OCI-LY7 (cell line): ENCODE results near the gene MYO7A. TPM values are rescaled to one million over a fixed set of nuclear protein-coding genes. Genes with fewer than 3 reads are reported as not detected.

ENCODE experiments used
- BruUV-seq: library from RNA; stranded (reverse); fragments of 400-500 nt; replicated peaks from 2 replicates; lab custom pipeline; 2021; lab: Mats Ljungman, UMichigan
- CTCF ChIA-PET: fragments of 300-600 bp; sonication (Branson Sonifier 250); formaldehyde crosslinking; loops from one replicate; lab custom pipeline; 2022; ENCODE audit warnings: antibody characterized with exemption; ENCODE audit not compliant: unreplicated experiment; lab: Charles Lee
- POLR2A ChIA-PET: fragments of 300-600 bp; sonication (Branson Sonifier 250); formaldehyde crosslinking; loops from one replicate; lab custom pipeline; 2022; ENCODE audit warnings: antibody characterized with exemption; lab: Charles Lee
- DNase-seq: peaks from one replicate; pipeline ENCODE4 v3.0.0-alpha.2; 2015; ENCODE audit warnings: low spot score
- H2AFZ ChIP-seq: fragments of 200-600 bp; sonication (generic), shearing (Covaris generic); 2 replicates; pipeline ENCODE4 v1.6.1; 2014; ENCODE audit warnings: mild to moderate bottlenecking, antibody characterized with exemption, low read length, moderate library complexity
- H3K27ac ChIP-seq: fragments of 200-600 bp; sonication (generic); 2 replicates; pipeline ENCODE4 v1.5.1; 2014; ENCODE audit warnings: mixed run types, low read depth, mild to moderate bottlenecking, moderate library complexity, low read length, inconsistent platforms; ENCODE audit not compliant: poor library complexity, severe bottlenecking
- H3K36me3 ChIP-seq: fragments of 200-600 bp; sonication (generic); 2 replicates; pipeline ENCODE4 v1.6.1; 2014; ENCODE audit warnings: mild to moderate bottlenecking, antibody characterized with exemption, low read length, moderate library complexity, mixed read lengths; ENCODE audit not compliant: insufficient read depth
- H3K4me1 ChIP-seq: fragments of 200-600 bp; sonication (generic); 2 replicates; pipeline ENCODE4 v1.5.1; 2014; ENCODE audit warnings: mild to moderate bottlenecking, low read length; ENCODE audit not compliant: insufficient read depth, poor library complexity, severe bottlenecking
- H3K4me2 ChIP-seq: fragments of 200-600 bp; sonication (generic); 2 replicates; pipeline ENCODE4 v1.6.1; 2014; ENCODE audit warnings: mild to moderate bottlenecking, low read length
- H3K4me3 ChIP-seq: fragments of 200-600 bp; sonication (generic); 2 replicates; pipeline ENCODE4 v1.5.1; 2014; ENCODE audit warnings: mild to moderate bottlenecking, low read depth, low read length; ENCODE audit not compliant: poor library complexity, severe bottlenecking
- H3K79me2 ChIP-seq: fragments of 200-600 bp; sonication (generic); 2 replicates; pipeline ENCODE4 v1.6.1; 2016; ENCODE audit warnings: low read depth, mild to moderate bottlenecking, low read length, moderate library complexity, mixed read lengths; ENCODE audit not compliant: insufficient read depth
- H3K9me2 ChIP-seq: fragments of 200-600 bp; sonication (generic); 2 replicates; pipeline ENCODE4 v1.6.1; 2016; ENCODE audit warnings: mild to moderate bottlenecking, low read length, mixed read lengths; ENCODE audit not compliant: insufficient read depth
- H3K9me3 ChIP-seq: fragments of 200-600 bp; sonication (generic); 2 replicates; pipeline ENCODE4 v1.6.1; 2014; ENCODE audit warnings: mild to moderate bottlenecking, mixed run types, low read length, mixed read lengths
- H4K20me1 ChIP-seq: fragments of 200-600 bp; sonication (generic); 2 replicates; pipeline ENCODE4 v1.6.1; 2014; ENCODE audit warnings: mild to moderate bottlenecking, antibody characterized with exemption, low read length, moderate library complexity, mixed read lengths; ENCODE audit not compliant: insufficient read depth
- EZH2phosphoT487 ChIP-seq: fragments of 200-600 bp; sonication (generic); IDR thresholded peaks from 2 replicates; pipeline ENCODE4 v1.6.1; 2018; ENCODE audit warnings: low read depth, borderline replicate concordance, mild to moderate bottlenecking, mixed run types, antibody characterized with exemption, low read length, moderate library complexity, mixed read lengths
- intact Hi-C: fragments of 100-400 bp; cut with micrococcal nuclease; formaldehyde crosslinking; loops from one replicate; pipeline ENCODE4 v1.10.0; 2022; ENCODE audit not compliant: unreplicated experiment
- total RNA-seq, 2 experiments: library from RNA; depleted of rRNA in 1 of 2; stranded (reverse); fragments of >200 nt in 1 of 2; shearing (Covaris generic) in 1 of 2; gene quantifications; 2 replicates each; pipeline ENCODE4 v1.2.3, GENCODE V29; 2014 to 2022
- TF ChIP-seq, protein P1 (sequence below): fragments of 200-600 bp; sonication (generic); conservative IDR thresholded peaks from 2 replicates; pipeline ENCODE4 v1.5.1; 2014; ENCODE audit warnings: mild to moderate bottlenecking, antibody characterized with exemption, low read length, moderate library complexity, mixed read lengths

Gene MYO7A
- total RNA-seq, 2 experiments from 2014 or later: not detected

DNA sequence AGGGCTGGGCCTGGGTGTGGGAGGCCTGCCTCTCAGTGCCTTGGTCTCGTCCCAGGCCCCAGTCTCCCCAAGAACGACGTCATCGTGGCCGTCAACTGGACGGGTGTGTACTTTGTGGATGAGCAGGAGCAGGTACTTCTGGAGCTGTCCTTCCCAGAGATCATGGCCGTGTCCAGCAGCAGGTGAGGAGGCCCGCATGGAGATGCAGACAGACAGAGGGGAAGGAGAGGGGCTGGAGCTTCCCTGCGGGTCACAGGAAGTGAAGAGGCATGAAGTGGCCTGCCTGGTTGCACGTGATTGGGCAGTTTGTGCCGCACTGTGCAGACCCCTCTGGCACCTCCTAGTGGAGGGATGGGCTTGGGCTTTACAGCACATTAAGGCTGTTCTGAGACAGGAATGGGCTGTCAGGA lies 70.4 kb downstream of the MYO7A start:
- intact Hi-C loops: no loop called here
- POLR2A ChIA-PET: interaction anchor here (0.5 kb wide), 1 partner anchor 57 kb away, joined by 3 read pairs; no protein-coding TSS in a partner anchor

DNA sequence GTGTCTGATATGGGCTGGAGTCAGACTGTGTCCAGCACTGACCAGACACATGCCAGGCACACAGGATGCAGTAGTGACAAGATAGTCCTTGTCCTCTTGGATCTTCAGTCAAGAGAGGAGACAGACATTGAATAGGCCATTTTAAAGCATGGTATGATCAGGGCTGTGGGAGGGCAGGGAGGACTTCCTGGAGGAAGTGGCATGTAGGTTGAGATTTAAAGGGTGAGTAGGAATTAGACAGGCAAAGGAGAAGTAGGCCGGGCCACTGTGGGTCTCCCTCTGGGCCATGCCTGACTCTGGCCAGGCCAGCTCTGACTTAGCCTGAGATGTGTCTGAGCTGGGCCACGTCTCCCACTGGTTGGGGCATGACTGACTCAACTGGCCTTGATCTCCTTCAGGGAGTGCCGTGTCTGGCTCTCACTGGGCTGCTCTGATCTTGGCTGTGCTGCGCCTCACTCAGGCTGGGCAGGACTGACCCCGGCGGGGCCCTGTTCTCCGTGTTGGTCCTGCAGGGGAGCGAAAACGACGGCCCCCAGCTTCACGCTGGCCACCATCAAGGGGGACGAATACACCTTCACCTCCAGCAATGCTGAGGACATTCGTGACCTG lies 71.2 kb downstream of the MYO7A start:
- Histone ChIP-seq H3K9me3 (no peaks in the 10 kb centered on the region), H3K4me3 (no peak overlapping the region), H2AFZ (no peak overlapping the region), H4K20me1 (no peaks in the 10 kb centered on the region), H3K79me2 (no peaks in the 10 kb centered on the region), H3K4me2 (no peak overlapping the region), H3K36me3 (no peaks in the 10 kb centered on the region), H3K27ac (no peak overlapping the region), H3K9me2 (no peaks in the 10 kb centered on the region), H3K4me1 (no peaks in the 10 kb centered on the region)
- TF ChIP-seq, protein P1, sequence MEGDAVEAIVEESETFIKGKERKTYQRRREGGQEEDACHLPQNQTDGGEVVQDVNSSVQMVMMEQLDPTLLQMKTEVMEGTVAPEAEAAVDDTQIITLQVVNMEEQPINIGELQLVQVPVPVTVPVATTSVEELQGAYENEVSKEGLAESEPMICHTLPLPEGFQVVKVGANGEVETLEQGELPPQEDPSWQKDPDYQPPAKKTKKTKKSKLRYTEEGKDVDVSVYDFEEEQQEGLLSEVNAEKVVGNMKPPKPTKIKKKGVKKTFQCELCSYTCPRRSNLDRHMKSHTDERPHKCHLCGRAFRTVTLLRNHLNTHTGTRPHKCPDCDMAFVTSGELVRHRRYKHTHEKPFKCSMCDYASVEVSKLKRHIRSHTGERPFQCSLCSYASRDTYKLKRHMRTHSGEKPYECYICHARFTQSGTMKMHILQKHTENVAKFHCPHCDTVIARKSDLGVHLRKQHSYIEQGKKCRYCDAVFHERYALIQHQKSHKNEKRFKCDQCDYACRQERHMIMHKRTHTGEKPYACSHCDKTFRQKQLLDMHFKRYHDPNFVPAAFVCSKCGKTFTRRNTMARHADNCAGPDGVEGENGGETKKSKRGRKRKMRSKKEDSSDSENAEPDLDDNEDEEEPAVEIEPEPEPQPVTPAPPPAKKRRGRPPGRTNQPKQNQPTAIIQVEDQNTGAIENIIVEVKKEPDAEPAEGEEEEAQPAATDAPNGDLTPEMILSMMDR: no peak
- no peak for TF ChIP-seq EZH2phosphoT487
- DNase-seq: no peak
- intact Hi-C loops: no loop called here
- CTCF ChIA-PET: no interaction called here
- BruUV-seq: no TSS peak
- POLR2A ChIA-PET: no interaction called here

More for the DNA sequence above, 70.4 kb downstream of the MYO7A start:
- H2AFZ ChIP-seq: no peak overlapping the region
- CTCF ChIA-PET: interaction anchor here (0.6 kb wide), 1 partner anchor 78 kb away, joined by 3 read pairs; no protein-coding TSS in a partner anchor
- H3K79me2 ChIP-seq: no peaks in the 10 kb centered on the region
- H4K20me1 ChIP-seq: no peaks in the 10 kb centered on the region
- no peak overlapping the region for H3K4me3 ChIP-seq
- H3K36me3 ChIP-seq: no peaks in the 10 kb centered on the region
- TF ChIP-seq, protein P1: peak; percentile 67
- no peak for TF ChIP-seq EZH2phosphoT487
- no peak overlapping the region for H3K27ac ChIP-seq
- H3K4me1 ChIP-seq: no peaks in the 10 kb centered on the region
- peak; percentile 37 for DNase-seq
- H3K9me2 ChIP-seq: no peaks in the 10 kb centered on the region
- no TSS peak for BruUV-seq
- H3K4me2 ChIP-seq: no peak overlapping the region
- H3K9me3 ChIP-seq: no peaks in the 10 kb centered on the region
